ENCODE data around the gene KRT26.

Gene KRT26

GRCh38 chr17:40775945-40776344 is 3.9 kb upstream of the KRT26 start:
- no peak for TF ChIP-seq CTCF (IDR thresholded peaks at IDR 0.05)
- Histone ChIP-seq H3K27me3 (ENCODE audit: control insufficient read depth, insufficient read depth, low read length) (no peaks in the 10 kb centered on the region), H3K27ac (no peak overlapping the region)

GRCh38 chr17:40765657-40766056 is 6.3 kb downstream of the KRT26 start:
- no peaks in the 10 kb centered on the region for H3K9me3 ChIP-seq (ENCODE audit: control insufficient read depth, low read length)
- no peaks in the 10 kb centered on the region for H3K4me1 ChIP-seq
- H3K4me3 ChIP-seq (ENCODE audit: low read depth, low read length): no peak overlapping the region
- no peaks in the 10 kb centered on the region for H3K27me3 ChIP-seq (ENCODE audit: control insufficient read depth, insufficient read depth, low read length)
- no peaks in the 10 kb centered on the region for H3K36me3 ChIP-seq (ENCODE audit: control insufficient read depth, insufficient read depth, low read length)
- no peak overlapping the region for H3K9ac ChIP-seq
- no peak overlapping the region for H3K27ac ChIP-seq
- TF ChIP-seq CTCF (IDR thresholded peaks at IDR 0.05): no peak
- no peaks in the 10 kb centered on the region for H3K79me2 ChIP-seq
- no peak overlapping the region for H2AFZ ChIP-seq
- no peak overlapping the region for H3K4me2 ChIP-seq (ENCODE audit: low read length)

More at GRCh38 chr17:40775945-40776344, 3.9 kb upstream of the KRT26 start:
- Histone ChIP-seq H3K9ac (no peak overlapping the region), H3K4me2 (ENCODE audit: low read length) (no peak overlapping the region), H3K79me2 (no peaks in the 10 kb centered on the region), H3K4me3 (ENCODE audit: low read depth, low read length) (no peak overlapping the region), H3K4me1 (no peaks in the 10 kb centered on the region), H3K9me3 (ENCODE audit: control insufficient read depth, low read length) (no peaks in the 10 kb centered on the region), H3K36me3 (ENCODE audit: control insufficient read depth, insufficient read depth, low read length) (no peaks in the 10 kb centered on the region), H2AFZ (no peak overlapping the region)

- Histone ChIP-seq H3K27me3 (ENCODE audit: control insufficient read depth, insufficient read depth, low read length) (no peaks in the 10 kb centered on the region), H3K36me3 (ENCODE audit: control insufficient read depth, insufficient read depth, low read length) (no peaks in the 10 kb centered on the region), H3K4me1 (no peaks in the 10 kb centered on the region), H3K79me2 (no peaks in the 10 kb centered on the region), H3K4me2 (ENCODE audit: low read length) (no peak overlapping the region), H3K9me3 (ENCODE audit: control insufficient read depth, low read length) (no peaks in the 10 kb centered on the region), H3K27ac (no peak overlapping the region), H3K9ac (no peak overlapping the region), H2AFZ (no peak overlapping the region), H3K4me3 (ENCODE audit: low read depth, low read length) (no peak overlapping the region)
- TF ChIP-seq CTCF (IDR thresholded peaks at IDR 0.05): no peak
These were observed 8.2 kb downstream of the KRT26 start for GRCh38 chr17:40763752-40764151.

- Histone ChIP-seq H3K27me3 (ENCODE audit: control insufficient read depth, insufficient read depth, low read length) (no peaks in the 10 kb centered on the region), H3K9me3 (ENCODE audit: control insufficient read depth, low read length) (no peaks in the 10 kb centered on the region), H3K27ac (no peak overlapping the region)
These were observed 11.6 kb downstream of the KRT26 start for GRCh38 chr17:40760105-40761016.

More at GRCh38 chr17:40760105-40761016, 11.6 kb downstream of the KRT26 start:
- H3K4me3 ChIP-seq (ENCODE audit: low read depth, low read length): no peak overlapping the region
- H3K4me1 ChIP-seq: no peaks in the 10 kb centered on the region
- no peak overlapping the region for H3K4me2 ChIP-seq (ENCODE audit: low read length)
- no peaks in the 10 kb centered on the region for H3K79me2 ChIP-seq
- H3K36me3 ChIP-seq (ENCODE audit: control insufficient read depth, insufficient read depth, low read length): no peaks in the 10 kb centered on the region
- no peak overlapping the region for H3K9ac ChIP-seq
- TF ChIP-seq CTCF (IDR thresholded peaks at IDR 0.05): no peak
- no peak overlapping the region for H2AFZ ChIP-seq
